IMR-90 (cell line): Measurements from ENCODE around the gene GNRH2.

Source experiments
- FOS ChIP-seq: fragments of 150-350 bp; IDR thresholded peaks from 2 replicates; pipeline ENCODE4 v1.6.1; 2016; ENCODE audit warnings: low read depth, low read length
- MAZ ChIP-seq: IDR thresholded peaks from 2 replicates; pipeline ENCODE4 v1.6.1; 2012; ENCODE audit warnings: low read depth, mild to moderate bottlenecking, low read length, improper control_type of control experiment, moderate library complexity, borderline replicate concordance
- MXI1 ChIP-seq: IDR thresholded peaks from 2 replicates; pipeline ENCODE4 v1.6.1; 2012; ENCODE audit warnings: low read depth, mild to moderate bottlenecking, low read length, moderate library complexity, borderline replicate concordance
- NFE2L2 ChIP-seq: fragments of 150-350 bp; IDR thresholded peaks from 2 replicates; pipeline ENCODE4 v1.6.1; 2016; ENCODE audit warnings: low read depth, mild to moderate bottlenecking, low read length
- POLR2A ChIP-seq: IDR thresholded peaks from 2 replicates; pipeline ENCODE4 v1.6.1; 2012; ENCODE audit warnings: mild to moderate bottlenecking, low read depth, low read length
- RAD21 ChIP-seq: IDR thresholded peaks from 2 replicates; pipeline ENCODE4 v1.6.1; 2012; ENCODE audit warnings: low read length, improper control_type of control experiment
- RFX5 ChIP-seq: IDR thresholded peaks from 2 replicates; pipeline ENCODE4 v1.8.0; 2012; ENCODE audit warnings: low read depth, mild to moderate bottlenecking, low read length, moderate library complexity
- TF ChIP-seq, protein P1 (sequence below): conservative IDR thresholded peaks from 2 replicates; pipeline ENCODE4 v1.5.1; 2012; ENCODE audit warnings: mild to moderate bottlenecking, low read depth, low read length, improper control_type of control experiment
- TF ChIP-seq, protein P2 (sequence below): fragments of 150-350 bp; IDR thresholded peaks from 2 replicates; pipeline ENCODE4 v1.6.1; 2017; ENCODE audit warnings: mild to moderate bottlenecking, antibody characterized with exemption, low read length, low read depth

- TF ChIP-seq RAD21 (no peak), POLR2A (no peak), FOS (no peak), RFX5 (no peak), NFE2L2 (no peak), MXI1 (no peak), MAZ (no peak)
- TF ChIP-seq, protein P1, sequence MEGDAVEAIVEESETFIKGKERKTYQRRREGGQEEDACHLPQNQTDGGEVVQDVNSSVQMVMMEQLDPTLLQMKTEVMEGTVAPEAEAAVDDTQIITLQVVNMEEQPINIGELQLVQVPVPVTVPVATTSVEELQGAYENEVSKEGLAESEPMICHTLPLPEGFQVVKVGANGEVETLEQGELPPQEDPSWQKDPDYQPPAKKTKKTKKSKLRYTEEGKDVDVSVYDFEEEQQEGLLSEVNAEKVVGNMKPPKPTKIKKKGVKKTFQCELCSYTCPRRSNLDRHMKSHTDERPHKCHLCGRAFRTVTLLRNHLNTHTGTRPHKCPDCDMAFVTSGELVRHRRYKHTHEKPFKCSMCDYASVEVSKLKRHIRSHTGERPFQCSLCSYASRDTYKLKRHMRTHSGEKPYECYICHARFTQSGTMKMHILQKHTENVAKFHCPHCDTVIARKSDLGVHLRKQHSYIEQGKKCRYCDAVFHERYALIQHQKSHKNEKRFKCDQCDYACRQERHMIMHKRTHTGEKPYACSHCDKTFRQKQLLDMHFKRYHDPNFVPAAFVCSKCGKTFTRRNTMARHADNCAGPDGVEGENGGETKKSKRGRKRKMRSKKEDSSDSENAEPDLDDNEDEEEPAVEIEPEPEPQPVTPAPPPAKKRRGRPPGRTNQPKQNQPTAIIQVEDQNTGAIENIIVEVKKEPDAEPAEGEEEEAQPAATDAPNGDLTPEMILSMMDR = no peak
- TF ChIP-seq, protein P2, sequence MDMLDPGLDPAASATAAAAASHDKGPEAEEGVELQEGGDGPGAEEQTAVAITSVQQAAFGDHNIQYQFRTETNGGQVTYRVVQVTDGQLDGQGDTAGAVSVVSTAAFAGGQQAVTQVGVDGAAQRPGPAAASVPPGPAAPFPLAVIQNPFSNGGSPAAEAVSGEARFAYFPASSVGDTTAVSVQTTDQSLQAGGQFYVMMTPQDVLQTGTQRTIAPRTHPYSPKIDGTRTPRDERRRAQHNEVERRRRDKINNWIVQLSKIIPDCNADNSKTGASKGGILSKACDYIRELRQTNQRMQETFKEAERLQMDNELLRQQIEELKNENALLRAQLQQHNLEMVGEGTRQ = no peak
Observed at GRCh38 chr20:3082955-3083952, 39.8 kb downstream of the GNRH2 start.
